ENCODE results near the gene SQSTM1.

DNA sequence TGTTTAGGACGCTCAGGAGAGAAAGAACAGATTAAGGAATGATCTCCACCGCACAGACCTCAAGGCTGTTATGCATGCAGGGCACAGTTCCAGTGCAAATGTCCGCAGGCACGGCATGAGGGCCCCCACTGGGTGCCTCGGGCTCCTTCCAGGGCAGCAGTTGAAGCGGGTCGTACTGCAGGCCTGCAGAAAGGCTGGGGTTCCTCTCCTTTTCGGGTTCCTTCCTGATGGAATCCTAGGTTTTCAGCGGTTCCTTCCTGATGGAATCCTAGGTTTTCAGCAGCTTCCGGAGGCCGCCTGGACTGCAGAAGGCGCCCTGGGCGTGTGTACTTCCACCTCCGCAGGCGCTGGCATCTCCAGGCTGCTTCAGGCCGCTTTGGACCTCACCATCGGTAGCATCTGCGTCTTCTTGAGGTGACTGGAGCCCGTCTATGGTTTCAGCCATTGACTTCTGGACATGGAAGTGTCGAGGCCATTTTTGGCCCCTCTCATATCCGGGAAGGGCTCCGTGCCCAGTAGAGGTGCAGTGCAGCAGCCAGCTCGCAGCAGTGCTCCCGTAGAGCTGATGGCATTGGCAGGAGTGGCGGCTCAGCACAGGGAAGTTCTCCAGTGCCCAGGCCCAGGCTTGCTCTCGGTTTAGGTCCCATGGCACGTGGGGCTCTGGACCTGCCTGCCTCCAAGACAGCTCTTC, 8.4 kb upstream of the SQSTM1 start:
- TF ChIP-seq, protein P1, sequence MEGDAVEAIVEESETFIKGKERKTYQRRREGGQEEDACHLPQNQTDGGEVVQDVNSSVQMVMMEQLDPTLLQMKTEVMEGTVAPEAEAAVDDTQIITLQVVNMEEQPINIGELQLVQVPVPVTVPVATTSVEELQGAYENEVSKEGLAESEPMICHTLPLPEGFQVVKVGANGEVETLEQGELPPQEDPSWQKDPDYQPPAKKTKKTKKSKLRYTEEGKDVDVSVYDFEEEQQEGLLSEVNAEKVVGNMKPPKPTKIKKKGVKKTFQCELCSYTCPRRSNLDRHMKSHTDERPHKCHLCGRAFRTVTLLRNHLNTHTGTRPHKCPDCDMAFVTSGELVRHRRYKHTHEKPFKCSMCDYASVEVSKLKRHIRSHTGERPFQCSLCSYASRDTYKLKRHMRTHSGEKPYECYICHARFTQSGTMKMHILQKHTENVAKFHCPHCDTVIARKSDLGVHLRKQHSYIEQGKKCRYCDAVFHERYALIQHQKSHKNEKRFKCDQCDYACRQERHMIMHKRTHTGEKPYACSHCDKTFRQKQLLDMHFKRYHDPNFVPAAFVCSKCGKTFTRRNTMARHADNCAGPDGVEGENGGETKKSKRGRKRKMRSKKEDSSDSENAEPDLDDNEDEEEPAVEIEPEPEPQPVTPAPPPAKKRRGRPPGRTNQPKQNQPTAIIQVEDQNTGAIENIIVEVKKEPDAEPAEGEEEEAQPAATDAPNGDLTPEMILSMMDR (IDR thresholded peaks at IDR 0.05): no peak
- TF ChIP-seq POLR2AphosphoS5 (IDR thresholded peaks at IDR 0.05): no peak
- no peak for TF ChIP-seq EP300 (IDR thresholded peaks at IDR 0.05)
- TF ChIP-seq POLR2A (IDR thresholded peaks at IDR 0.05): no peak
